Gastrocnemius medialis (tissue), 4 donors: ENCODE results near the gene HIVEP2.

ENCODE experiments used
- POLR2A ChIP-seq, 2 donors: fragments of 450-650 bp; IDR thresholded peaks; one replicate each; pipeline ENCODE4 v1.6.1; 2017; ENCODE audit warnings: antibody characterized with exemption in 2 of 2, mild to moderate bottlenecking in 2 of 2, moderate library complexity in 2 of 2
- TF ChIP-seq, protein P1 (sequence below), 5 experiments: fragments of 450-650 bp in 3 of 5; fragments of 200-600 bp in 2 of 5; sonication (generic) in 2 of 5; IDR thresholded peaks in 4 of 5; conservative IDR thresholded peaks in 1 of 5; 1 replicate in 4 of 5; 2 replicates in 1 of 5; pipeline ENCODE4 v1.5.1; 2016 to 2019; ENCODE audit warnings: antibody characterized with exemption in 5 of 5, mild to moderate bottlenecking in 3 of 5, moderate library complexity in 3 of 5

DNA sequence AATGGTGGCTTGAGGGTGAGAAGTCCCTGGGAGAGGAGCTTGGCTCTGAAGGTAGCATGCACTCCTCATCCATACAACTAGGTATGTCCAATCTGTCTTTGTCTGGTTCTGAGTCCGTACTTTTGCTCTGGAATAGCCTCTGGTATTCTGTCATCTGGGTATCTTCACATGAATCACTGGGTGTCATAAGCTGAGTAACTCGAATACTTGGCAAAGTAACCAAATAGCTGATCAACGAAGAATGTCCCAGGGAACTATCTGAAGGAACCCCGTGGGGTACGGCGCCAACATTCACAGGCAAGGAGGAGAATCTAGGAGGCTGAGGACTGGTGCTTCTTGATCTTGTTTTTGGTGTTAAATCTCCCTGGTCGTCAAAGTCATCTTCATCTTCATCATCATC lies 184.8 kb downstream of the HIVEP2 start:
- TF ChIP-seq, protein P1, sequence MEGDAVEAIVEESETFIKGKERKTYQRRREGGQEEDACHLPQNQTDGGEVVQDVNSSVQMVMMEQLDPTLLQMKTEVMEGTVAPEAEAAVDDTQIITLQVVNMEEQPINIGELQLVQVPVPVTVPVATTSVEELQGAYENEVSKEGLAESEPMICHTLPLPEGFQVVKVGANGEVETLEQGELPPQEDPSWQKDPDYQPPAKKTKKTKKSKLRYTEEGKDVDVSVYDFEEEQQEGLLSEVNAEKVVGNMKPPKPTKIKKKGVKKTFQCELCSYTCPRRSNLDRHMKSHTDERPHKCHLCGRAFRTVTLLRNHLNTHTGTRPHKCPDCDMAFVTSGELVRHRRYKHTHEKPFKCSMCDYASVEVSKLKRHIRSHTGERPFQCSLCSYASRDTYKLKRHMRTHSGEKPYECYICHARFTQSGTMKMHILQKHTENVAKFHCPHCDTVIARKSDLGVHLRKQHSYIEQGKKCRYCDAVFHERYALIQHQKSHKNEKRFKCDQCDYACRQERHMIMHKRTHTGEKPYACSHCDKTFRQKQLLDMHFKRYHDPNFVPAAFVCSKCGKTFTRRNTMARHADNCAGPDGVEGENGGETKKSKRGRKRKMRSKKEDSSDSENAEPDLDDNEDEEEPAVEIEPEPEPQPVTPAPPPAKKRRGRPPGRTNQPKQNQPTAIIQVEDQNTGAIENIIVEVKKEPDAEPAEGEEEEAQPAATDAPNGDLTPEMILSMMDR (IDR thresholded peaks at IDR 0.05 in 4 of 5, conservative IDR thresholded peaks at IDR 0.05 in 1 of 5), result no peak
- TF ChIP-seq POLR2A (IDR thresholded peaks at IDR 0.05), result no peak
